Liver (tissue), 9 donors: ENCODE results near the gene SCD5. TPM values are rescaled to one million over a fixed set of nuclear protein-coding genes. Genes with fewer than 3 reads are reported as not detected.

Experiments
- DNase-seq: peaks from one replicate; pipeline ENCODE4 v3.0.0-alpha.2; 2017; ENCODE audit warnings: low spot score
- H3K27ac ChIP-seq, 2 donors: one replicate each; pipeline ENCODE4 v1.7.0; 2013; ENCODE audit warnings: inconsistent platforms in 2 of 2, low read length in 2 of 2, control low read depth in 1 of 2, low read depth in 1 of 2, mild to moderate bottlenecking in 1 of 2
- H3K27me3 ChIP-seq, 4 donors: one replicate each; pipeline versions ENCODE4 v1.6.1 to v1.7.0; 2013; ENCODE audit warnings: low read length in 3 of 4, inconsistent platforms in 1 of 4, mild to moderate bottlenecking in 1 of 4, moderate library complexity in 1 of 4; ENCODE audit not compliant: control insufficient read depth in 4 of 4, insufficient read depth in 4 of 4
- H3K36me3 ChIP-seq, 4 donors: one replicate each; pipeline versions ENCODE4 v1.6.1 to v1.7.0; 2013; ENCODE audit warnings: low read length in 3 of 4, mild to moderate bottlenecking in 3 of 4, low read depth in 1 of 4, moderate library complexity in 1 of 4; ENCODE audit not compliant: control insufficient read depth in 4 of 4, insufficient read depth in 3 of 4
- H3K4me1 ChIP-seq, 4 donors: one replicate each; pipeline versions ENCODE4 v1.6.1 to v1.7.0; 2013; ENCODE audit warnings: low read length in 3 of 4, mild to moderate bottlenecking in 3 of 4, moderate library complexity in 1 of 4; ENCODE audit not compliant: control insufficient read depth in 4 of 4, insufficient read depth in 4 of 4
- H3K4me3 ChIP-seq, 3 donors: one replicate each; pipeline versions ENCODE4 v1.6.1 to v1.7.0; 2013; ENCODE audit warnings: low read length in 3 of 3, control low read depth in 1 of 3, low read depth in 1 of 3, mild to moderate bottlenecking in 1 of 3
- H3K9ac ChIP-seq, 2 donors: one replicate each; pipeline ENCODE4 v1.7.0; 2013; ENCODE audit warnings: low read length in 2 of 2, mild to moderate bottlenecking in 2 of 2, moderate library complexity in 2 of 2, control low read depth in 1 of 2, low read depth in 1 of 2
- H3K9me3 ChIP-seq, 4 donors: one replicate each; pipeline versions ENCODE4 v1.6.1 to v1.7.0; 2013; ENCODE audit warnings: low read length in 3 of 4; ENCODE audit not compliant: control insufficient read depth in 4 of 4
- CTCF ChIP-seq: fragments of 150-350 bp; IDR thresholded peaks from 2 replicates; pipeline ENCODE4 v1.5.1; 2017; ENCODE audit warnings: improper control_type of control experiment, low read depth, low read length; ENCODE audit not compliant: missing input control
- EGR1 ChIP-seq, 2 donors: IDR thresholded peaks; 2 replicates each; pipeline ENCODE4 v1.6.1; 2016 to 2018; ENCODE audit warnings: antibody characterized with exemption in 2 of 2, low read depth in 2 of 2
- FOXA1 ChIP-seq: IDR thresholded peaks from 2 replicates; pipeline ENCODE4 v1.6.1; 2016; ENCODE audit warnings: antibody characterized with exemption
- FOXA2 ChIP-seq: IDR thresholded peaks from 2 replicates; pipeline ENCODE4 v1.6.1; 2016; ENCODE audit warnings: antibody characterized with exemption
- GABPA ChIP-seq, 2 donors: IDR thresholded peaks in 1 of 2; conservative IDR thresholded peaks in 1 of 2; 2 replicates each; pipeline ENCODE4 v1.6.1; 2016; ENCODE audit warnings: antibody characterized with exemption in 2 of 2, mild to moderate bottlenecking in 1 of 2, moderate library complexity in 1 of 2
- HNF4A ChIP-seq, 2 donors: conservative IDR thresholded peaks; 2 replicates each; pipeline ENCODE4 v1.6.1; 2016; ENCODE audit warnings: antibody characterized with exemption in 2 of 2, mild to moderate bottlenecking in 2 of 2
- HNF4G ChIP-seq: IDR thresholded peaks from 2 replicates; pipeline ENCODE4 v1.6.1; 2016; ENCODE audit warnings: antibody characterized with exemption
- JUND ChIP-seq, 2 donors: IDR thresholded peaks; 2 replicates each; pipeline ENCODE4 v1.6.1; 2016; ENCODE audit warnings: antibody characterized with exemption in 2 of 2
- NR2F2 ChIP-seq: IDR thresholded peaks from 2 replicates; pipeline ENCODE4 v1.6.1; 2016; ENCODE audit warnings: antibody characterized with exemption
- RAD21 ChIP-seq, 2 donors: IDR thresholded peaks; 2 replicates each; pipeline ENCODE4 v1.6.1; 2016; ENCODE audit warnings: antibody characterized with exemption in 2 of 2, mild to moderate bottlenecking in 2 of 2
- REST ChIP-seq: IDR thresholded peaks from 2 replicates; pipeline ENCODE4 v1.6.1; 2016; ENCODE audit warnings: antibody characterized with exemption, mild to moderate bottlenecking
- RXRA ChIP-seq, 2 donors: IDR thresholded peaks; 2 replicates each; pipeline ENCODE4 v1.6.1; 2017 to 2018; ENCODE audit warnings: antibody characterized with exemption in 2 of 2, mild to moderate bottlenecking in 1 of 2
- SP1 ChIP-seq: IDR thresholded peaks from 2 replicates; pipeline ENCODE4 v1.6.1; 2018; ENCODE audit warnings: antibody characterized with exemption, mild to moderate bottlenecking
- TAF1 ChIP-seq: conservative IDR thresholded peaks from 2 replicates; pipeline ENCODE4 v1.6.1; 2016; ENCODE audit warnings: antibody characterized with exemption, mild to moderate bottlenecking
- YY1 ChIP-seq: IDR thresholded peaks from 2 replicates; pipeline ENCODE4 v1.6.1; 2016; ENCODE audit warnings: antibody characterized with exemption, mild to moderate bottlenecking
- WGBS: extraction: QIAGEN DNeasy Blood & Tissue Kit; methylation state at CpG from one replicate; pipeline ENCODE4 v1.1.7; 2013; 5-methylcytosine and 5-hydroxymethylcytosine counted together
- polyA plus RNA-seq, 2 donors: library from polyadenylated mRNA; stranded (reverse) in 1 of 2; unstranded in 1 of 2; fragments of 200-250 nt in 1 of 2; fragments of >200 nt in 1 of 2; fragmentation: Nextera tagmentation in 1 of 2; extraction: Ambion mirVana in 1 of 2; gene quantifications; one replicate each; pipeline versions ENCODE4 v1.2.1 to v1.2.3, GENCODE V29; 2013 to 2015
- total RNA-seq, 2 donors: library from RNA; depleted of rRNA; stranded (reverse); fragments of >200 nt; gene quantifications; one replicate each; pipeline ENCODE4 v1.2.3, GENCODE V29; 2014
- TF ChIP-seq, protein P1 (sequence below): IDR thresholded peaks from 2 replicates; pipeline ENCODE4 v1.6.1; 2016; ENCODE audit warnings: antibody characterized with exemption
- TF ChIP-seq, protein P2 (sequence below): IDR thresholded peaks from 2 replicates; pipeline ENCODE4 v1.6.1; 2016; ENCODE audit warnings: antibody characterized with exemption
- donor health status: healthy.
- donor health status: healthy.
- donor health status: healthy.
- donor health status: healthy.
- donor health status: healthy.

The SCD5 gene
- total and polyA plus RNA-seq, 4 donors, result 0.14 to 1.9 (median 0.57) TPM

- H3K36me3 ChIP-seq, result no peaks in the 10 kb centered on the region
- WGBS, result 91% methylated on average over 2 of the region's 2 CpGs
Observed at GRCh38 chr4:82588771-82589270, 209.8 kb downstream of the SCD5 start.

GRCh38 chr4:82587826-82588540 is 210.6 kb downstream of the SCD5 start:
- Histone ChIP-seq H3K9me3 (no peaks in the 10 kb centered on the region), H3K4me3 (no peak overlapping the region), H3K9ac (no peak overlapping the region), H3K36me3 (no peaks in the 10 kb centered on the region), H3K27me3 (no peaks in the 10 kb centered on the region), H3K4me1 (peaks cover 0 to 12% (median 8%) of the 10 kb centered on the region in 4 donors), H3K27ac (no peak overlapping the region)
- DNase-seq, result no peak
- 83% methylated on average over 8 of the region's 8 CpGs for WGBS
- no peak for TF ChIP-seq EGR1 (IDR thresholded peaks at IDR 0.05; ENCODE audit: low read depth in 2 of 2)
- no peak for TF ChIP-seq REST
- TF ChIP-seq GABPA (IDR thresholded peaks at IDR 0.05 in 1 of 2, conservative IDR thresholded peaks at IDR 0.05 in 1 of 2), result no peak
- no peak for TF ChIP-seq HNF4A (conservative IDR thresholded peaks at IDR 0.05)
- TF ChIP-seq SP1, result no peak
- TF ChIP-seq, protein P1, sequence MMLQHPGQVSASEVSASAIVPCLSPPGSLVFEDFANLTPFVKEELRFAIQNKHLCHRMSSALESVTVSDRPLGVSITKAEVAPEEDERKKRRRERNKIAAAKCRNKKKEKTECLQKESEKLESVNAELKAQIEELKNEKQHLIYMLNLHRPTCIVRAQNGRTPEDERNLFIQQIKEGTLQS, result no peak
- TF ChIP-seq RXRA (IDR thresholded peaks at IDR 0.05), result no peak
- TF ChIP-seq JUND (IDR thresholded peaks at IDR 0.05), result no peak
- no peak for TF ChIP-seq YY1
- TF ChIP-seq RAD21 (IDR thresholded peaks at IDR 0.05), result no peak
- no peak for TF ChIP-seq FOXA2
- TF ChIP-seq NR2F2, result no peak
- no peak for TF ChIP-seq CTCF
- TF ChIP-seq FOXA1, result no peak
- TF ChIP-seq TAF1, result no peak
- TF ChIP-seq, protein P2, sequence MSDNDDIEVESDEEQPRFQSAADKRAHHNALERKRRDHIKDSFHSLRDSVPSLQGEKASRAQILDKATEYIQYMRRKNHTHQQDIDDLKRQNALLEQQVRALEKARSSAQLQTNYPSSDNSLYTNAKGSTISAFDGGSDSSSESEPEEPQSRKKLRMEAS, result no peak
- TF ChIP-seq HNF4G, result no peak

More at GRCh38 chr4:82588771-82589270, 209.8 kb downstream of the SCD5 start:
- TF ChIP-seq RXRA (IDR thresholded peaks at IDR 0.05) (no peak), REST (no peak)
- no peaks in the 10 kb centered on the region for H3K27me3 ChIP-seq
- no peak overlapping the region for H3K27ac ChIP-seq
- DNase-seq, result no peak
- H3K4me1 ChIP-seq, result peaks cover 0 to 6% (median 6%) of the 10 kb centered on the region in 4 donors
- no peaks in the 10 kb centered on the region for H3K9me3 ChIP-seq
- H3K4me3 ChIP-seq, result no peak overlapping the region
- no peak overlapping the region for H3K9ac ChIP-seq
